Stimulated activated CD4-positive, alpha-beta T cell treated with anti-CD3 and anti-CD28 coated beads, Interleukin-15, amount 100 ng/mL, for 48 hours (primary cell): Measurements from ENCODE around the gene NFATC4.
A peak's percentile ranks its signal among the peaks of the same experiment; 100 is the strongest.
"Not testable (repeated sequence)": the region's sequence is repeated elsewhere in the genome, so short reads cannot be mapped to it uniquely, and the experiment has no call there.

ENCODE experiments used
- DNase-seq, 2 donors: peaks; one replicate each; pipeline ENCODE4 v3.0.0-alpha.2; 2020; ENCODE audit warnings: low read depth in 2 of 2

Gene NFATC4

GRCh38 chr14:24367514-24368211 lies at the start of gene NFATC4:
NFATC4 (plus strand) TSS chr14:24368184; CDS start chr14:24368341, 157 bp downstream.
- no peak for DNase-seq

GRCh38 chr14:24321212-24321975 lies 46.6 kb upstream of the NFATC4 start:
- no peak for DNase-seq

- DNase-seq, result no peak
These were observed 45.3 kb upstream of the NFATC4 start for GRCh38 chr14:24322672-24323071.

DNA sequence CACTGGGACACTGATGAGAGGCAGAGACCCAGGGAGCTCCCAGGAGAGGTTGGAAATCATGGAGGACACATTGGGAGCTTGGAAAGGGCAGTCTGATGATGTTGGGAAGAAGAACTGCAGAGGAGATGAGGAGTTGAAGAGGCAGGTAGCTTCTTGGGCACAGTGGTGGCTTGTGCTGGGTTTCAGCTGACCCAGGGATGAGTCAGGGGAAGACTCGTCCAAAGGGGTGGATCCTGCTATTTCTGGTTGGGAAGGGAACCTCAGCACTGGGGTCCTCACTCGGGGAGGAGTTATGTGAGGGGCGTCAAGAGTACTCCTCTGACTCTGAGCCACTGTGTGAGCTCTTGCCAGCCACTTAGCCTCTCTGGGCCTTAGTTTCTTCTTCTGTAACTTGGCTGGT lies 44.6 kb upstream of the NFATC4 start:
- DNase-seq, result no peak

DNA sequence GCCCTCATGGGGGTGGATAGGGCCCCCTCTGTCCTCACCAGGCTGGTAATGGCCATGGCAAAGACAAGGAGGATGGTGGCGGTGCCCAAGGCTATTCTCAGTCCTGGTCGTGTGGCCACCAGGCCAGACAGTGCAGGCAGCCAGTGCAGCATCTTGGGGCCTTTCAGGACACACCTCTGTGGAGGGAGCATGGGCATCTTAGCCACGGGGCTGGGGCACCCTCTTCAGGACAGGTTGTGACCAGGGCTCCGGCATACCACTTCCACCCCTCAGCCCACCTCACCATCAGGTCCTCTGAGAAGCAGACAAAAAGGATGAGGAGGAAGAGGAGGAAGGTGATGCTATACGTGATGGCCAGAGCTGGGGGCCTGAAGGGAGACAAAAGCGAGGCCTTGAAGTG lies 44.0 kb upstream of the NFATC4 start:
- no peak for DNase-seq

DNA sequence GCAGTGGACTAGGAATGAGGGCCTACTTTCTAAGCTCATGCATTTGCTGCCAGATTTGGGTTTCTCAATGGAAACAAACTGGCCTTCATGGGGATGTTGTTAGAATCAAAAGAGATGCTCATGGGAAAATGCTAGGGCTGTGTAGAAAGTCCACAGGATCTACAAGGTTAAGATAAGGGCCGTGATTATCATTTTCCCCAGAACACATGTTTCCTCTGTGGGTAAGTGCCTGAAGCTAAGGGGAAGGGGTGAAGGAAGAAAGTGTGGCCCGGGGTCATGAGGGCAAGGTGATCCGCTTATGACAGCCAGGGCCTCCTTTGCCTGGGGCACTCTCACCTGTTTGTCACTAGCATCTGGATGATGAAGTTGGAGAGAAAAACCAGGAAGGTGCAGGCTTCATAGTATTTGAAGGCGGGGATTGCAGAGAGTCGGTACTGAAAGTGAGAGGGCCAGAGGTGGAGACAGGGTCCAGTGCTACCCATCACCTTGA lies 42.9 kb upstream of the NFATC4 start:
- no peak for DNase-seq

DNA sequence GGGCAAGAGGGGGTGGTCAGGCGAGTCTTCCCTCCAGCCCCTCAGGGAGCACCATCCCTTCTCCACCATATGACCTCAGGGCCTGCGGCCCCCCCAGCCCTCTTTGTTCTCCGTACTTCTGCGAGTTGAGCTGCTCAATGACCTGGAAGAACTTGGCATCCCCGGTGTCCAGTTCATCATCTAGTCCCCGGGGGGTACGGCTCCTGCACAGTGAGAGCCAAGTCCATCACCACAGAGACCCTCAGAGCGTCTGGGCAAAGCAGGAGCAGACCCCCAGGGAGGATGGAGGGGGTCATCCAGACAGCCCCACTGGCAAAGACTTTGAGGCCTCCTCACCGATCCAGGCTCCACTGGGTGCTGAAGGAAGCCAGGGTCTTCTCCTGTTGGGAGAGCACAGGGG lies 42.0 kb upstream of the NFATC4 start:
- no peak for DNase-seq

DNA sequence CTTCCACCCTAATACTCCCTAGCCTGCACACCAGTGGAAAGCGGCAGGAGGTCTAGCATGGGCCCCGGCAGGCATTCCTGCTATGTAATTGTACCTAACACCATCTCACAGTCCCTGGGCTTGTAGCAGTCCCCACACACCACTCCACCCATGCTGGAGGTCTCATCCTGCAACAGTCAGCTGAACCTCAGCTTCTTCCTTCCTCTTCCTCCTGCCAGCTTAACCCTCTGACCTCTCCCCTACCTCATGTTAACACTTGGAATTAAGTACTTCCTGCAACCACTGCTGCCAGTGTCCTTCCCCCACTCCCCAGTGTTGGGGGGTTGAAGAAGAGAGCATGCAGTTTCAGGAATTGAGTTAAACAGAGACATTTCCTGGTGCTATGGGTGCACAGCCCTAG lies 40.7 kb upstream of the NFATC4 start:
- no peak for DNase-seq

DNA sequence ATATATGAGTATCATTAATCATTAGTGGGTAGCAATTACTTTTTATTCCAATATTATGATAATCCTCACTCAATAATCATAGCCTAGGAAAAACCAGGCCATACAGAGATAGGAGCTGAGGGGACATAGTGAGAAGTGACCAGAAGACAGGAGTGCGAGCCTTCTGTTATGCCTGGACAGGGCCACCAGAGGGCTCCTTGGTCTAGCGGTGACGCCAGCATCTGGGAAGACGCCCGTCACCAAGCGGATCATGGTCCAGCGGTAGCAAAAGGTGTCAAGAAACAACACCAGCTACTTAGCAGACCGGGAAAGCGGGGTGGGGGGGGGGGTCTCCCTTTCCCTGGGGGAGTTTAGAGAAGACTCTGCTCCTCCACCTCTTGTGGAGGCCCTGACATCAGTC lies 40.1 kb upstream of the NFATC4 start:
- not testable (repeated sequence) for DNase-seq

DNA sequence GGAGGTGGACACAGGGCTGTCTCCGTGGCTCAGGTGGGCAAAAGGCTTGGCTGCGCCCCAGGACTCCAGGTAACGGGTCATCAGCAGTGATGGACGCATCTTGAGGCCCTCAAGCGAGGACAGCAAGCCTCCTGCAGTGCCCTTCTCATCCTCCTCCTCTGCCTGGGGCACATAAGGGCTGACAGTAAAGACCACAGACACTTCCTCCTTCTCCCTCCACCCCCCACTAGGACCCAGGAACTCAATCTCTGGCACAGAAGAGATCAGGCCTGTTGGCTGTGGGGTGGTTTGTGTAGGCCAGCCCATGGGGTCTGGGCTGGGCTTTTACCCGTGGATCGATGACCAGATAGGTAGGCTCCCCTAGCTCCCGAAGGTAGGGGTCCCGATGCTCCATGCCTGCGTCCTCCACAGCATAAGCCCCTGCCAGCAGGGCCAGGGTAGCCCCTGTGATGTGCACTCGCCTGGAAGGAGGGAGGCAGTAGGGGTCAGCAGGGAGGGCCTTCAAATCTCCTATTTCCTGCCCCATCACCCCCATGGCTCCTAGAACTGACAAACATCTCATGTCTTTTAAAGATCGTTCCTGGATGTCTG lies 38.8 kb upstream of the NFATC4 start:
- no peak for DNase-seq

- peak in 1 of 2 donors; percentile 38 for DNase-seq
These were observed 38.2 kb upstream of the NFATC4 start for GRCh38 chr14:24329736-24330135.

GRCh38 chr14:24330973-24331674 lies 36.9 kb upstream of the NFATC4 start:
- DNase-seq, result no peak

DNA sequence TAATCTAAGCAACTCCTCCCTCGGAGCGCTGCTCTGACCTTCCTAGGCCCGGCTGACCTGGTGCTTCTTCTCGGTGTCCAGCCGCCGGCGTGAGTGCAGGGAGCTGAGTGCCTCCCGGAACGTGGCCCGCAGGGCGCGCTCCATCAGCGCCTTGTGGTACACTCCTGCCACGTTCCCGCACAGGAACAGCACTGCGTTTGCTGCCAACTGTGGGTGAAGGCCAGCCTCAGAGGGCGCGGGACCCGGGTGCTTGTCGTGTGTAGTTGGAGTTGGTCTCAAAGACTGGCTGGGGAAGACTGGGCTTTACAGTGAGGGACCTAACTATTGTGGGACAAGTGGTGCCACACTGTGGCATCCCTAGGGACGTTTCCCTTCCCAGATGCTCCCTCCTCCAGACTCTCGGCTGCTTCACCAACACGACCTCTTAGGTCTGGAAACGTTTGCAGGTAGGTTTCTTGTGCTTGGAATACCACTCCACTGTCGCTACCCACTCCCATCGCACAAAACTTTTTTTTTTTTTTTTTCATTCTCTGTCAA lies 36.2 kb upstream of the NFATC4 start:
- DNase-seq, result no peak

GRCh38 chr14:24332268-24332993 lies 35.6 kb upstream of the NFATC4 start:
- peak; percentile 79 to 81 for DNase-seq

- DNase-seq, result no peak
These were observed 33.3 kb upstream of the NFATC4 start, which contains the start of gene ADCY4 for GRCh38 chr14:24334431-24335291. ADCY4 (minus strand) TSS chr14:24335071; CDS start chr14:24334652, 419 bp downstream.

GRCh38 chr14:24335461-24336171 lies 32.4 kb upstream of the NFATC4 start:
- DNase-seq, result no peak

- no peak for DNase-seq
These were observed 30.7 kb upstream of the NFATC4 start for GRCh38 chr14:24337144-24337823.

DNA sequence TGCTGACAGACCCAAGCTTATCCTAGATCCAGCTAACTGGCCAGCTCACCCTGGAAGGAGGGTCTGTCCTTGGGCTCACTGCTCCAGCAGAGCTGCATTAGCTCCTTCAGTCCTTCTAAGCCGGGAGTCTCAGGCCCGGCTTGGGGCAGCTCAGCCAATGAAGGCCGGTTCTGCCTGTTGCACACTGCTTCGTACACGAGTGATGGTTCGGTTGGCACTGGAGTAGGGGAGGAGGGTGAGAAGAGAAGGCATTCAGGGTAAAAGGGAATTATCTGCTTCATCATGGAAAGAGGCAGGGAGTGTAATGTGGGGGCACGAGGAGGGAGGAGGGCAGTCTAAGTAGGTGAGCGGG lies 30.2 kb upstream of the NFATC4 start:
- DNase-seq, result no peak

DNA sequence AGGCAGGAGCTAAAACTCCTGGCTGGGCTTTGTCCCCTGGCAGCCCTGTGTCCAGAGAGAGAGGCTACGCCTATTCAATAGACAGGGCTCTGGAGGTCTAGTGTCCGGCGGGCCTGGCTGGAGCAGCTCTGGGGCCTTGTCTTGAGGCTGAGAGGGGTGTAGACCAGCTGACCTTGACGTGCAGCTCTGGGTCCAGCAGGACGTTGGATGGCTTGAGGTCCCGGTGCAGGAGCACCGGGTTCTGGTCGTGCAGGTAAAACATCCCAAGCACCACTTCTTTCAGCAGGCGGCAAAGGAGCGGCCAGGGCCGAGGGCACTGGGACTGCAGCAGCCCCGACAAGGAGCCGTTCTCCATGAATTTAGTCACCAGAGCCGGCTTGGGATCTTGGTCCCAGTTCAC lies 29.1 kb upstream of the NFATC4 start:
- DNase-seq, result no peak
